ENCODE results near the gene ZNF222. TPM values are rescaled to one million over a fixed set of nuclear protein-coding genes. Genes with fewer than 3 reads are reported as not detected.

The ZNF222 gene
- polyA plus RNA-seq, 1 donor (not counting 4 experiments of a cell fraction or from before 2014, with no cell fraction given): 2.7 TPM

DNA sequence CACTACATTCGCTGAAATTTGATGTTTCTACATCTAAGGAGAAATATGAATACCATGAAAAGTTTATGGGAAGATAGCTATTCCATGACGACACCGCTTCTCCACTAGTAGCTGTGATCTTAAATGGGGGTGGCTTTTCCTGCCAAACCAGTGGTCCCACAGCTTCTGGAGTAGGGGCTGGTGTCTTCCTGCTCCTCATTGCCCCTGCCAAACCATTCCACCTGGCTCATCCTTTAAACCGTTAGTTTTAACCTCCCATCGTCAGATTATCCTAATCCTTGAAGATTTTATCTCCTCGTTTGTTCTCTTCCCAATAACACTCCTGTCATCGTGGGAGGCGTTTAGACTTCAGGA is 23.0 kb upstream of the ZNF222 start:
- peak overlapping the region; percentile 72 to 81 (median 76) for H3K4me3 ChIP-seq (ENCODE audit: control insufficient read depth in 2 of 3, extremely low read depth in 1 of 3, insufficient read depth in 2 of 3, low read depth in 1 of 3, low read length in 3 of 3)
- peak overlapping the region; percentile 90 for H3K4me2 ChIP-seq (ENCODE audit: control insufficient read depth, extremely low read depth, insufficient read depth, low read depth, low read length)
- dilution Hi-C loops (cut with MboI; ENCODE audit: extremely low pct_ligation_motif_present, low sequenced_read_pairs): no loop called here
- peak overlapping the region; percentile 59 for H3K27ac ChIP-seq (ENCODE audit: control insufficient read depth, insufficient read depth, low read length)
- no peaks in the 10 kb centered on the region for H3K27me3 ChIP-seq (ENCODE audit: control insufficient read depth, extremely low read depth, insufficient read depth, low read length)
- DNase-seq (ENCODE audit: low read depth, low spot score) (no peak), FAIRE-seq (peak; percentile 52)
- H3K36me3 ChIP-seq (ENCODE audit: control insufficient read depth in 2 of 2, extremely low read depth in 1 of 2, insufficient read depth in 2 of 2, low read length in 2 of 2): peaks cover 0 to under 1% of the 10 kb centered on the region in 2 experiments
- H3K4me1 ChIP-seq (ENCODE audit: control insufficient read depth, extremely low read depth, insufficient read depth, low read length): peaks cover 10% of the 10 kb centered on the region
- no peaks in the 10 kb centered on the region for H3K9me1 ChIP-seq (ENCODE audit: control insufficient read depth, extremely low read depth, insufficient read depth, low read length)
- no peak for TF ChIP-seq EZH2 (IDR thresholded peaks at IDR 0.05; ENCODE audit: low read length)
- no peak for TF ChIP-seq CTCF (optimal IDR thresholded peaks at IDR 0.05 in 1 of 3, IDR thresholded peaks at IDR 0.05 in 1 of 3, conservative IDR thresholded peaks at IDR 0.05 in 1 of 3; ENCODE audit: extremely low read depth in 1 of 3, insufficient read depth in 2 of 3, low read length in 3 of 3)
- H3K9me3 ChIP-seq (ENCODE audit: control insufficient read depth, low read depth, low read length): no peaks in the 10 kb centered on the region
- peak overlapping the region; percentile 98 for H2AFZ ChIP-seq (ENCODE audit: control insufficient read depth, low read length)
- peaks cover 8% of the 10 kb centered on the region for H3K79me2 ChIP-seq (ENCODE audit: control insufficient read depth, insufficient read depth, low read length)
- peak overlapping the region; percentile 75 for H3K9ac ChIP-seq (ENCODE audit: control insufficient read depth, extremely low read depth, insufficient read depth, low read length)
- no peaks in the 10 kb centered on the region for H4K20me1 ChIP-seq (ENCODE audit: control insufficient read depth, extremely low read depth, insufficient read depth, low read length)

- Histone ChIP-seq H3K4me3 (ENCODE audit: control insufficient read depth in 2 of 3, extremely low read depth in 1 of 3, insufficient read depth in 2 of 3, low read depth in 1 of 3, low read length in 3 of 3) (peak within 1 kb of the TSS; percentile 72 to 81 (median 76)), H4K20me1 (ENCODE audit: control insufficient read depth, extremely low read depth, insufficient read depth, low read length) (no peaks in the 10 kb centered on the region), H3K9me1 (ENCODE audit: control insufficient read depth, extremely low read depth, insufficient read depth, low read length) (no peaks in the 10 kb centered on the region), H3K36me3 (ENCODE audit: control insufficient read depth in 2 of 2, extremely low read depth in 1 of 2, insufficient read depth in 2 of 2, low read length in 2 of 2) (peaks cover 5 to 6% of the 10 kb centered on the region in 2 experiments), H3K4me1 (ENCODE audit: control insufficient read depth, extremely low read depth, insufficient read depth, low read length) (peaks cover 4% of the 10 kb centered on the region), H3K27ac (ENCODE audit: control insufficient read depth, insufficient read depth, low read length) (peak within 1 kb of the TSS; percentile 59), H2AFZ (ENCODE audit: control insufficient read depth, low read length) (peak within 1 kb of the TSS; percentile 98), H3K79me2 (ENCODE audit: control insufficient read depth, insufficient read depth, low read length) (peaks cover 8% of the 10 kb centered on the region), H3K9me3 (ENCODE audit: control insufficient read depth, low read depth, low read length) (no peaks in the 10 kb centered on the region), H3K4me2 (ENCODE audit: control insufficient read depth, extremely low read depth, insufficient read depth, low read depth, low read length) (peak within 1 kb of the TSS; percentile 90), H3K9ac (ENCODE audit: control insufficient read depth, extremely low read depth, insufficient read depth, low read length) (peak within 1 kb of the TSS; percentile 75), H3K27me3 (ENCODE audit: control insufficient read depth, extremely low read depth, insufficient read depth, low read length) (no peaks in the 10 kb centered on the region)
- TF ChIP-seq EZH2 (IDR thresholded peaks at IDR 0.05; ENCODE audit: low read length) (no peak), CTCF (optimal IDR thresholded peaks at IDR 0.05 in 1 of 3, IDR thresholded peaks at IDR 0.05 in 1 of 3, conservative IDR thresholded peaks at IDR 0.05 in 1 of 3; ENCODE audit: extremely low read depth in 1 of 3, insufficient read depth in 2 of 3, low read length in 3 of 3) (no peak)
- dilution Hi-C loops (cut with MboI; ENCODE audit: extremely low pct_ligation_motif_present, low sequenced_read_pairs): no loop called here
- DNase-seq (ENCODE audit: low read depth, low spot score) (peak; percentile 55), FAIRE-seq (peak; percentile 94)
These were observed 22.4 kb upstream of the ZNF222 start, which contains the start of gene ZNF230 for GRCh38 chr19:44002566-44003460. TSS of gene ZNF230 (plus strand) at chr19:44002957. CDS start at chr19:44007079, 4,122 bp downstream.

Data from keratinocyte (primary cell).